Measurements from ENCODE around the gene SV2B. TPM values are rescaled to one million over a fixed set of nuclear protein-coding genes. Genes with fewer than 3 reads are reported as not detected.

The SV2B gene
- total and polyA plus RNA-seq, 2 donors from 2014 or later: 0.17 to 3.9 TPM

DNA sequence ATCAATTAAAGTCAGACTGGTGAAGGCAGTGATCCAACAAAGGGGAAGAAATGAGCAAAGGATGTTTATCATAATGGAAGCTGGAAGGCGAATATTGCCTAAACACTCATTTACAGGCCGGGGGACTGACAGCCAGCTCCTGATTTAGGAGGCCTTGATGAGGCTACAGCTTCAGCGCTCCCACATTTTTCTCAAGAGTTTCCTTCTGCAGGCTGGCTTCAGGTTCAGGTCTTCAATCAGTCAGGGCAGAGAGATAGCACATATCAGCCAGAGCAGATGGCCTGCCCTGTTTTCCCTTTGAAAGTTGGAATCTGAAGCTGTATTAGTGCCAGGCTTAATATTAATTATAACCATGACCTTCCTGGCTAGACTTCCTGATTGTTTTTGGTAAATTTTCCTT lies 218.9 kb downstream of the SV2B start:
- Histone ChIP-seq H3K27ac (ENCODE audit: low read depth in 2 of 2, low read length in 2 of 2) (no peak overlapping the region), H3K36me3 (ENCODE audit: control insufficient read depth in 2 of 3, insufficient read depth in 3 of 3, low read length in 3 of 3) (no peaks in the 10 kb centered on the region), H3K4me1 (ENCODE audit: control insufficient read depth in 2 of 3, insufficient read depth in 2 of 3, low read depth in 1 of 3, low read length in 3 of 3) (no peaks in the 10 kb centered on the region), H3K4me3 (ENCODE audit: low read length in 3 of 3) (no peak overlapping the region), H3K9me3 (ENCODE audit: control insufficient read depth in 2 of 3, insufficient read depth in 1 of 3, low read length in 3 of 3) (no peaks in the 10 kb centered on the region), H3K9ac (ENCODE audit: low read length in 3 of 3) (no peak overlapping the region), H3K27me3 (ENCODE audit: control insufficient read depth, insufficient read depth, low read length) (no peaks in the 10 kb centered on the region)
- intact Hi-C loops (cut with DNase I): no loop called here
- TF ChIP-seq, protein P1, sequence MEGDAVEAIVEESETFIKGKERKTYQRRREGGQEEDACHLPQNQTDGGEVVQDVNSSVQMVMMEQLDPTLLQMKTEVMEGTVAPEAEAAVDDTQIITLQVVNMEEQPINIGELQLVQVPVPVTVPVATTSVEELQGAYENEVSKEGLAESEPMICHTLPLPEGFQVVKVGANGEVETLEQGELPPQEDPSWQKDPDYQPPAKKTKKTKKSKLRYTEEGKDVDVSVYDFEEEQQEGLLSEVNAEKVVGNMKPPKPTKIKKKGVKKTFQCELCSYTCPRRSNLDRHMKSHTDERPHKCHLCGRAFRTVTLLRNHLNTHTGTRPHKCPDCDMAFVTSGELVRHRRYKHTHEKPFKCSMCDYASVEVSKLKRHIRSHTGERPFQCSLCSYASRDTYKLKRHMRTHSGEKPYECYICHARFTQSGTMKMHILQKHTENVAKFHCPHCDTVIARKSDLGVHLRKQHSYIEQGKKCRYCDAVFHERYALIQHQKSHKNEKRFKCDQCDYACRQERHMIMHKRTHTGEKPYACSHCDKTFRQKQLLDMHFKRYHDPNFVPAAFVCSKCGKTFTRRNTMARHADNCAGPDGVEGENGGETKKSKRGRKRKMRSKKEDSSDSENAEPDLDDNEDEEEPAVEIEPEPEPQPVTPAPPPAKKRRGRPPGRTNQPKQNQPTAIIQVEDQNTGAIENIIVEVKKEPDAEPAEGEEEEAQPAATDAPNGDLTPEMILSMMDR (IDR thresholded peaks at IDR 0.05; ENCODE audit: borderline replicate concordance, extremely low read depth, insufficient read depth): no peak
- FAIRE-seq: no peak
- DNase-seq: no peak

DNA sequence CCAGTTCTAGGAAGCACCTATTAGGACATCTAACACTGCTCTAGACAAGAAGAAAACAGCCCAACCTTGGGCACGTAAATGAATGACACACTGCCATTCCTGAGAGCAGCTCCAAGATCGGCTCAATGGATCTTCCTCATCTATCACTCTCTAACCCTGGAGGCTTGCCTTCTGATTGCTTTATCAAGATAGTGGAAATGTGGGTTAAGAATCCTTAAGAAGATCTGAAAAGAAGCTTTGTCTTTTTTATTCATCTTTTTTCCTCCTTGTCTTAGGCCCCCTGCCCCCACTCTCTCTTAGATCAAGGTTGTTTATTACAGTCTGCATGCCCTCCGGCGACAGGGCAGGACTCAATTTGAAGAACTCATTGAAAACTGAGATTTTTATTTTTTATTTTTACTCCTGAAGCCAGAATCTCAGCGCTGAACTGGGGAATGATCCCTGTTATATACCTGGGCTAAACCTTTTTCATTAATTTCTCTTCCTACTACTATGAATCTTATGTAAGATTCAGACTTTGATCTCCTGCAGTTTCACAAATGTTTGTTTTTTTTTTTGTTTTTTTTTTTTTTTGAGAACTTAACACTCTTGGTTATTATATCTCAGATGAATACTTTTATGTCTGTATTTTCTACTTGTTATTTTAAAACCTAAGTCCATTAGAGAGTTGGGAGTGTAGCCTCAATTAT lies 219.5 kb downstream of the SV2B start:
- no peak for FAIRE-seq
- Histone ChIP-seq H3K9ac (ENCODE audit: low read length in 3 of 3) (no peak overlapping the region), H3K27ac (ENCODE audit: low read depth in 2 of 2, low read length in 2 of 2) (no peak overlapping the region), H3K27me3 (ENCODE audit: control insufficient read depth, insufficient read depth, low read length) (no peaks in the 10 kb centered on the region), H3K36me3 (ENCODE audit: control insufficient read depth in 2 of 3, insufficient read depth in 3 of 3, low read length in 3 of 3) (no peaks in the 10 kb centered on the region), H3K4me1 (ENCODE audit: control insufficient read depth in 2 of 3, insufficient read depth in 2 of 3, low read depth in 1 of 3, low read length in 3 of 3) (no peaks in the 10 kb centered on the region), H3K9me3 (ENCODE audit: control insufficient read depth in 2 of 3, insufficient read depth in 1 of 3, low read length in 3 of 3) (no peaks in the 10 kb centered on the region), H3K4me3 (ENCODE audit: low read length in 3 of 3) (no peak overlapping the region)
- TF ChIP-seq, protein P1 (IDR thresholded peaks at IDR 0.05; ENCODE audit: borderline replicate concordance, extremely low read depth, insufficient read depth): no peak
- intact Hi-C loops (cut with DNase I): no loop called here
- no peak for DNase-seq

DNA sequence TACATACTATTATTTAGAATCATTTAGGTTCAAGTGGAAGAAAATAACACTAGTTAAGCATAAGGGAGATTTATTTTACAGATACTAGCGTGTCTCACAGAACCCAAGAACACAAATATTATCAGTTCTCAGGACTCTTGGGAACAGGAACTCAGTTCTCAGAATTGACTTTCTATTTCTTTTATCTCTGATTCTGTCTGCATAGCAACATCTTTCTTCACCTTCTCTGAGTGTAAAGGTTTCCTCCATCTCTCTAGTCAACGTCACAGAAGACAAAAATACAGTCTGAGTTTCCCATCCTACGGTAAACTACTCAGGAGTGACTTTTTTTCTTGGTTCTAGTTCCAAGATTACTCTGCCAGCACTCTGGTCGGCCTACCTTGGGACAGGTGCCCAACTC lies 220.0 kb downstream of the SV2B start:
- Histone ChIP-seq H3K9me3 (ENCODE audit: control insufficient read depth in 2 of 3, insufficient read depth in 1 of 3, low read length in 3 of 3) (no peaks in the 10 kb centered on the region), H3K27ac (ENCODE audit: low read depth in 2 of 2, low read length in 2 of 2) (no peak overlapping the region), H3K4me3 (ENCODE audit: low read length in 3 of 3) (no peak overlapping the region), H3K9ac (ENCODE audit: low read length in 3 of 3) (no peak overlapping the region), H3K27me3 (ENCODE audit: control insufficient read depth, insufficient read depth, low read length) (no peaks in the 10 kb centered on the region), H3K36me3 (ENCODE audit: control insufficient read depth in 2 of 3, insufficient read depth in 3 of 3, low read length in 3 of 3) (no peaks in the 10 kb centered on the region), H3K4me1 (ENCODE audit: control insufficient read depth in 2 of 3, insufficient read depth in 2 of 3, low read depth in 1 of 3, low read length in 3 of 3) (no peaks in the 10 kb centered on the region)
- no peak for DNase-seq
- FAIRE-seq: no peak
- intact Hi-C loops (cut with DNase I): no loop called here
- TF ChIP-seq, protein P1 (IDR thresholded peaks at IDR 0.05; ENCODE audit: borderline replicate concordance, extremely low read depth, insufficient read depth): no peak

DNA sequence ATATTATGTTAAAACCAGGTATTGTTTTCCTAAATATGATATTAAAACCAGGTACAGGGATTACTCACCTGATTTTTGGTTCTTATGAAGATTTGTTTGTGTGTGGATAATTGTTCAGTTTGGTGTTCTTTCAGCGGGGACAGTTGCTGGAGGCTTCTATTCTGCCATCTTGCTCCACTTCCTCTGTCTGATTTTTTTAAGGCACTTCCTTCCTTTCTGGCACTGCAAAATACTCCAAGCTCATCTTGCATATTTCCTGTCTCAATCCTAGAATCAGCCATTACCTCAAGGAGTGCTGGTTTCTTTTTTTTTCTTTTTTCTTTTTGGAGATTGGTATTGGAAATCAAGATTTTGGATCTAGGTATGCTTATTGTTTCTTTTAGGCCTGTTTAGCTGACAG lies 229.9 kb downstream of the SV2B start:
- intact Hi-C loops (cut with DNase I): no loop called here
- Histone ChIP-seq H3K9ac (ENCODE audit: low read length in 3 of 3) (no peak overlapping the region), H3K36me3 (ENCODE audit: control insufficient read depth in 2 of 3, insufficient read depth in 3 of 3, low read length in 3 of 3) (no peaks in the 10 kb centered on the region), H3K4me3 (ENCODE audit: low read length in 3 of 3) (no peak overlapping the region), H3K27ac (ENCODE audit: low read depth in 2 of 2, low read length in 2 of 2) (no peak overlapping the region), H3K4me1 (ENCODE audit: control insufficient read depth in 2 of 3, insufficient read depth in 2 of 3, low read depth in 1 of 3, low read length in 3 of 3) (no peaks in the 10 kb centered on the region), H3K27me3 (ENCODE audit: control insufficient read depth, insufficient read depth, low read length) (no peaks in the 10 kb centered on the region), H3K9me3 (ENCODE audit: control insufficient read depth in 2 of 3, insufficient read depth in 1 of 3, low read length in 3 of 3) (no peaks in the 10 kb centered on the region)
- TF ChIP-seq, protein P1 (IDR thresholded peaks at IDR 0.05; ENCODE audit: borderline replicate concordance, extremely low read depth, insufficient read depth): no peak
- DNase-seq (no peak), FAIRE-seq (no peak)
